GM12878 (cell line): ENCODE data around the gene MIPOL1. TPM values are rescaled to one million over a fixed set of nuclear protein-coding genes. Genes with fewer than 3 reads are reported as not detected.
"Not testable (repeated sequence)": the region's sequence is repeated elsewhere in the genome, so short reads cannot be mapped to it uniquely, and the experiment has no call there.

Experiments used
- ATAC-seq: fragments of 200-7000 bp; cut with Tn5 transposase; 3 replicates; pipeline ENCODE4 v1.9.1; 2020; ENCODE audit warnings: mild to moderate bottlenecking, moderate library complexity
- BruUV-seq: library from RNA; stranded (reverse); fragments of 400-500 nt; replicated peaks from 2 replicates; lab custom pipeline; 2021; lab: Mats Ljungman, UMichigan
- CTCF ChIA-PET: fragments of 300-600 bp; sonication (Branson Sonifier 250); formaldehyde crosslinking; extraction: SDS; loops from one replicate; lab custom pipeline; 2021; ENCODE audit warnings: inconsistent platforms; lab: Yijun Ruan, JAX
- POLR2A ChIA-PET: fragments of 350-600 bp; formaldehyde crosslinking; extraction: SDS; loops from one replicate; lab custom pipeline; 2021; ENCODE audit warnings: inconsistent platforms; lab: Charles Lee
- RAD21 ChIA-PET: fragments of 300-600 bp; sonication (Branson Sonifier 250); formaldehyde crosslinking; loops from one replicate; lab custom pipeline; 2023; ENCODE audit warnings: antibody characterized with exemption; ENCODE audit not compliant: unreplicated experiment; lab: Charles Lee
- SMC1A ChIA-PET: fragments of 300-600 bp; sonication (Branson Sonifier 250); formaldehyde crosslinking; loops from one replicate; lab custom pipeline; 2023; ENCODE audit not compliant: unreplicated experiment, uncharacterized antibody; lab: Charles Lee
- DNase-seq: peaks from one replicate; pipeline ENCODE4 v3.0.0-alpha.2; 2011; ENCODE audit warnings: low read depth, low spot score
- FAIRE-seq: peaks from 3 replicates; lab custom pipeline; 2011; peaks lifted over from hg19 to GRCh38; lab: Jason Lieb, UNC
- H2AFZ ChIP-seq: 2 replicates; pipeline ENCODE4 v1.6.0; 2011; ENCODE audit warnings: low read depth, low read length, control low read depth; ENCODE audit not compliant: control insufficient read depth
- H3K27ac ChIP-seq: 2 replicates; pipeline ENCODE4 v1.5.1; 2011; ENCODE audit warnings: control low read depth; ENCODE audit not compliant: control insufficient read depth, insufficient read depth
- H3K27me3 ChIP-seq, 2 experiments: replicated peaks in 1 of 2; 2 replicates each; pipeline versions ENCODE4 v1.6.0 to v1.6.1; 2011; ENCODE audit warnings: low read length in 1 of 2; ENCODE audit not compliant: control insufficient read depth in 2 of 2, insufficient read depth in 2 of 2
- H3K36me3 ChIP-seq, 2 experiments: 2 replicates each; pipeline ENCODE4 v1.5.1; 2011; ENCODE audit warnings: low read length in 1 of 2; ENCODE audit not compliant: control insufficient read depth in 2 of 2, insufficient read depth in 2 of 2
- H3K4me1 ChIP-seq: 2 replicates; pipeline ENCODE4 v1.6.1; 2011; ENCODE audit warnings: mild to moderate bottlenecking, low read length, moderate library complexity, mixed read lengths; ENCODE audit not compliant: control insufficient read depth, insufficient read depth
- H3K4me2 ChIP-seq: 2 replicates; pipeline ENCODE4 v1.6.0; 2011; ENCODE audit warnings: control low read depth; ENCODE audit not compliant: control insufficient read depth, insufficient read depth
- H3K4me3 ChIP-seq: fragments of 200-600 bp; sonication (generic); 2 replicates; pipeline ENCODE4 v1.5.1; 2016
- H3K79me2 ChIP-seq: 2 replicates; pipeline ENCODE4 v1.6.0; 2011; ENCODE audit warnings: low read length; ENCODE audit not compliant: control insufficient read depth, insufficient read depth
- H3K9ac ChIP-seq: 2 replicates; pipeline ENCODE4 v1.8.0; 2011; ENCODE audit warnings: low read length, control low read depth, mixed read lengths; ENCODE audit not compliant: control insufficient read depth, insufficient read depth
- H3K9me3 ChIP-seq: replicated peaks from 3 replicates; pipeline ENCODE4 v1.5.1; 2011; ENCODE audit warnings: mild to moderate bottlenecking, low read length; ENCODE audit not compliant: control insufficient read depth, insufficient read depth
- H4K20me1 ChIP-seq: 2 replicates; pipeline ENCODE4 v1.6.0; 2011; ENCODE audit not compliant: control insufficient read depth, insufficient read depth
- ATF2 ChIP-seq: IDR thresholded peaks from 2 replicates; pipeline ENCODE4 v1.6.1; 2012; ENCODE audit warnings: low read length, inconsistent platforms
- ATF7 ChIP-seq: fragments of 450-650 bp; IDR thresholded peaks from 2 replicates; pipeline ENCODE4 v1.6.1; 2016; ENCODE audit warnings: low read depth, mild to moderate bottlenecking
- EP300 ChIP-seq, 2 experiments: fragments of 150-350 bp in 1 of 2; IDR thresholded peaks; 2 replicates each; pipeline ENCODE4 v1.6.1; 2011 to 2012; ENCODE audit warnings: low read depth in 2 of 2, low read length in 2 of 2, borderline replicate concordance in 1 of 2, improper control_type of control experiment in 1 of 2, inconsistent platforms in 1 of 2; ENCODE audit not compliant: control insufficient read depth in 1 of 2
- POLR2A ChIP-seq: IDR thresholded peaks from 2 replicates; pipeline ENCODE4 v1.6.1; 2011; ENCODE audit warnings: low read depth, mild to moderate bottlenecking, low read length
- RFX5 ChIP-seq: IDR thresholded peaks from 2 replicates; pipeline ENCODE4 v1.6.1; 2011; ENCODE audit warnings: low read depth, low read length, improper control_type of control experiment
- WGBS: methylation state at CpG from one replicate; pipeline ENCODE4 v1.1.6; 2016; ENCODE audit warnings: low lambda C conversion rate; ENCODE audit not compliant: insufficient replicate concordance, insufficient coverage; ENCODE audit errors: missing lambda C conversion rate; 5-methylcytosine and 5-hydroxymethylcytosine counted together
- in situ Hi-C: fragments of 300-500 bp; cut with MboI; formaldehyde crosslinking; loops from 9 replicates; pipeline ENCODE4 v1.14.3; 2018; ENCODE audit warnings: mixed read lengths
- intact Hi-C: fragments of 100-400 bp; cut with micrococcal nuclease; formaldehyde crosslinking; loops from one replicate; pipeline ENCODE4 v1.14.2; 2022; ENCODE audit not compliant: unreplicated experiment
- polyA plus RNA-seq, 11 experiments: library from polyadenylated mRNA; depleted of rRNA in 4 of 11; unstranded in 6 of 11; stranded (reverse) in 5 of 11; fragments of >200 nt; fragmentation: Nextera tagmentation in 4 of 11; fragmentation: Illumina TruSeq in 1 of 11; extraction: Ambion mirVana in 4 of 11; extraction: Trizol in 1 of 11; gene quantifications; 1 replicate in 1 of 11; 2 replicates in 10 of 11; pipeline versions ENCODE4 v1.2.1 to v1.2.3, GENCODE V29; 2011 to 2016; ENCODE audit warnings: inconsistent platforms in 2 of 11, missing spikeins in 2 of 11, low read depth in 1 of 11
- total RNA-seq, 4 experiments: library from RNA; depleted of rRNA in 3 of 4; stranded (reverse); fragments of >200 nt in 3 of 4; fragmentation: Illumina TruSeq in 1 of 4; extraction: Trizol in 1 of 4; gene quantifications; 2 replicates each; pipeline versions ENCODE4 v1.2.1 to v1.2.3, GENCODE V29; 2013 to 2021

Gene MIPOL1
- total and polyA plus RNA-seq, 10 of the 15 experiments (the other 5 are each of a cell fraction or from before 2014, with no cell fraction given) = 0.06 TPM; not detected in 9

- intact Hi-C loops = no loop called here
- WGBS = 54% methylated on average over 3 of the region's 3 CpGs
- DNase-seq = no peak
Observed at GRCh38 chr14:37223947-37224474, 26.3 kb downstream of the MIPOL1 start.

GRCh38 chr14:37225668-37226067 lies 27.9 kb downstream of the MIPOL1 start:
- H3K27ac ChIP-seq, H3K9me3 ChIP-seq, H4K20me1 ChIP-seq, H3K36me3 ChIP-seq, CTCF ChIA-PET, H3K4me2 ChIP-seq, ATAC-seq, H2AFZ ChIP-seq, RAD21 ChIA-PET, POLR2A ChIA-PET, H3K27me3 ChIP-seq, H3K79me2 ChIP-seq, H3K4me1 ChIP-seq, H3K9ac ChIP-seq, H3K4me3 ChIP-seq, BruUV-seq, intact Hi-C loops, SMC1A ChIA-PET, DNase-seq, FAIRE-seq: not testable (repeated sequence)
- in situ Hi-C loops = loop anchor here (25.0 kb wide), 1 partner anchor 1787 kb away; no protein-coding TSS in a partner anchor
- WGBS = 41% methylated on average over 4 of the region's 4 CpGs

More at GRCh38 chr14:37223947-37224474, 26.3 kb downstream of the MIPOL1 start:
- ChIA-PET CTCF (no interaction called here), SMC1A (no interaction called here), RAD21 (no interaction called here), POLR2A (no interaction called here)
- in situ Hi-C loops = no loop called here
- H2AFZ ChIP-seq = no peak overlapping the region
- no peaks in the 10 kb centered on the region; the same call in 2 of the 3 replicates for H3K9me3 ChIP-seq
- no peaks in the 10 kb centered on the region for H3K79me2 ChIP-seq
- FAIRE-seq (no peak), ATAC-seq (no peak)
- H3K27ac ChIP-seq = no peak overlapping the region
- H3K4me3 ChIP-seq = no peak overlapping the region
- H3K4me2 ChIP-seq = no peak overlapping the region
- no peaks in the 10 kb centered on the region for H4K20me1 ChIP-seq
- H3K9ac ChIP-seq = no peak overlapping the region
- H3K4me1 ChIP-seq = no peaks in the 10 kb centered on the region
- no TSS peak for BruUV-seq
- H3K27me3 ChIP-seq = no peaks in the 10 kb centered on the region
- no peaks in the 10 kb centered on the region for H3K36me3 ChIP-seq
- TF ChIP-seq RFX5 (no peak), EP300 (IDR thresholded peaks at IDR 0.05; ENCODE audit: borderline replicate concordance in 1 of 2, control insufficient read depth in 1 of 2, low read depth in 2 of 2, low read length in 2 of 2) (no peak), POLR2A (no peak), ATF2 (no peak), ATF7 (no peak)
